HG03439 (cell line): Measurements from ENCODE around the gene DPYSL5.

Experiments used
- ATAC-seq: cut with Tn5 transposase; IDR thresholded peaks from one replicate; pipeline ENCODE4 v1.9.1; 2021; ENCODE audit warnings: mild to moderate bottlenecking, moderate library complexity; ENCODE audit not compliant: unreplicated experiment

The DPYSL5 gene

GRCh38 chr2:26952374-26952773, 104.4 kb downstream of the DPYSL5 start:
- no peak for ATAC-seq

- ATAC-seq, result no peak
These were observed 106.2 kb downstream of the DPYSL5 start for GRCh38 chr2:26954135-26954534.

- no peak for ATAC-seq
These were observed 109.1 kb downstream of the DPYSL5 start for GRCh38 chr2:26957041-26957440.

- ATAC-seq, result no peak
These were observed 109.6 kb downstream of the DPYSL5 start for GRCh38 chr2:26957534-26957933.

GRCh38 chr2:26959331-26959730, 111.4 kb downstream of the DPYSL5 start:
- no peak for ATAC-seq

- ATAC-seq, result no peak
These were observed 116.7 kb downstream of the DPYSL5 start for GRCh38 chr2:26964446-26965130.

- ATAC-seq, result no peak
These were observed 120.1 kb downstream of the DPYSL5 start for GRCh38 chr2:26968001-26968400.

GRCh38 chr2:26969077-26969844, 121.3 kb downstream of the DPYSL5 start:
- no peak for ATAC-seq

GRCh38 chr2:26970244-26970927, 122.5 kb downstream of the DPYSL5 start, which contains the start of gene MAPRE3:
Gene MAPRE3 (plus strand): TSS chr2:26970637. CDS start chr2:27022219, 51,582 bp downstream.
- ATAC-seq, result peak; percentile 69

GRCh38 chr2:26970928-26971627, 123.1 kb downstream of the DPYSL5 start:
- ATAC-seq, result no peak

GRCh38 chr2:26971911-26972786, 124.2 kb downstream of the DPYSL5 start:
- ATAC-seq, result no peak

- no peak for ATAC-seq
These were observed 126.4 kb downstream of the DPYSL5 start for GRCh38 chr2:26974352-26974751.

GRCh38 chr2:26975102-26975501, 127.2 kb downstream of the DPYSL5 start:
- no peak for ATAC-seq

GRCh38 chr2:26975656-26976055, 127.7 kb downstream of the DPYSL5 start:
- no peak for ATAC-seq

- ATAC-seq, result no peak
These were observed 128.3 kb downstream of the DPYSL5 start for GRCh38 chr2:26976237-26976636.

- no peak for ATAC-seq
These were observed 129.1 kb downstream of the DPYSL5 start for GRCh38 chr2:26977012-26977411.

GRCh38 chr2:26978061-26978596, 130.2 kb downstream of the DPYSL5 start:
- ATAC-seq, result no peak

GRCh38 chr2:26979741-26980140, 131.8 kb downstream of the DPYSL5 start:
- no peak for ATAC-seq

- ATAC-seq, result no peak
These were observed 133.0 kb downstream of the DPYSL5 start for GRCh38 chr2:26980971-26981370.
